ENCODE measurements around the gene GALK2.

- TF ChIP-seq CTCF (IDR thresholded peaks at IDR 0.05; ENCODE audit: insufficient read depth, low read length, poor library complexity, severe bottlenecking) (no peak), EZH2phosphoT487 (conservative IDR thresholded peaks at IDR 0.05; ENCODE audit: low read length) (no peak)
Observed at GRCh38 chr15:49282366-49282765, 112.3 kb downstream of the GALK2 start.
